HG02798 (cell line): ENCODE measurements around the gene UGT1A7.
"Not testable (repeated sequence)": the region's sequence is repeated elsewhere in the genome, so short reads cannot be mapped to it uniquely, and the experiment has no call there.

Source experiments
- ATAC-seq: cut with Tn5 transposase; IDR thresholded peaks from one replicate; pipeline ENCODE4 v1.9.1; 2021; ENCODE audit warnings: mild to moderate bottlenecking; ENCODE audit not compliant: unreplicated experiment, poor library complexity

Gene UGT1A7

GRCh38 chr2:233711312-233712008, 29.8 kb downstream of the UGT1A7 start:
- ATAC-seq, result peak; percentile 68

- ATAC-seq, result no peak
Measured at GRCh38 chr2:233712611-233713261, 31.0 kb downstream of the UGT1A7 start, which contains the start of gene UGT1A5. Gene UGT1A5 (plus strand): TSS chr2:233712907. CDS start chr2:233712992, 85 bp downstream.

- no peak for ATAC-seq
Measured at GRCh38 chr2:233713262-233713615, 31.5 kb downstream of the UGT1A7 start.

DNA sequence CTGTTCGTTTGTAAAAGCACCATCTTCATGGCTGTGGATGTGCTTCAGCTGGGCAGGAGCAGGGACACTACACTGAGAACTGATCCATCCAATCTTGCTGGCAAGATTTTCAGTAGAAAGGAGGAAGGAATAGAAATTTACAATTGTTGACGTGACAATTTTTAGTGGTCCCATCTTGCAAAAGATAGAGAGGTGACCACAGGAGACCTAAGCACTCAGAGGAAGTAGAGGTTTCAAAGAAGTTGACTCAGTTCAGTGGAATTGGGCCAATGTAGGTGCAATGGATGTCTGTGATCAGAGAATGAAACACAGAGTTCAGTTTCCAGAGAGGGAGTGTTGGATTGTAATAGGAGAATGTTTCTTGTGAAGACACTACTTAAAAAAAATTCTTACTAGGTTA, 32.4 kb downstream of the UGT1A7 start:
- no peak for ATAC-seq

DNA sequence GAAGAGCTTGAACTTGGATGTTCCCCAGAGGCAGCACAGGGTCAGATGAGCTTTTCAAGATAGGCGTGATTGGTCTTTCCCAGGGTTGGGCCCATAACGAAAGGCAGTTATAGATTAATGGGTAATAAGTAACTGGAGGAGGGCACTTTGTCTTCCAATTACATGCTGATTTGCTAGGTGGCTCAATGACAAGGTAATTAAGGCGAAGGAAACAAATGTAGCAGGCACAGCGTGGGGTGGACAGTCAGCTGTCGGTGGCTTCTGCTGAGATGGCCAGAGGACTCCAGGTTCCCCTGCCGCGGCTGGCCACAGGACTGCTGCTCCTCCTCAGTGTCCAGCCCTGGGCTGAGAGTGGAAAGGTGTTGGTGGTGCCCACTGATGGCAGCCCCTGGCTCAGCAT, 36.9 kb downstream of the UGT1A7 start, which contains the start of gene UGT1A4:
TSS of gene UGT1A4 (plus strand) at position 185 of the 400 bp plus-strand sequence. CDS start at position 270, 85 bp downstream.
- no peak for ATAC-seq

- ATAC-seq, result no peak
Measured at GRCh38 chr2:233728723-233729301, 47.1 kb downstream of the UGT1A7 start, which contains the start of gene UGT1A3. Gene UGT1A3 (plus strand): TSS chr2:233729042. CDS start chr2:233729127, 85 bp downstream.

DNA sequence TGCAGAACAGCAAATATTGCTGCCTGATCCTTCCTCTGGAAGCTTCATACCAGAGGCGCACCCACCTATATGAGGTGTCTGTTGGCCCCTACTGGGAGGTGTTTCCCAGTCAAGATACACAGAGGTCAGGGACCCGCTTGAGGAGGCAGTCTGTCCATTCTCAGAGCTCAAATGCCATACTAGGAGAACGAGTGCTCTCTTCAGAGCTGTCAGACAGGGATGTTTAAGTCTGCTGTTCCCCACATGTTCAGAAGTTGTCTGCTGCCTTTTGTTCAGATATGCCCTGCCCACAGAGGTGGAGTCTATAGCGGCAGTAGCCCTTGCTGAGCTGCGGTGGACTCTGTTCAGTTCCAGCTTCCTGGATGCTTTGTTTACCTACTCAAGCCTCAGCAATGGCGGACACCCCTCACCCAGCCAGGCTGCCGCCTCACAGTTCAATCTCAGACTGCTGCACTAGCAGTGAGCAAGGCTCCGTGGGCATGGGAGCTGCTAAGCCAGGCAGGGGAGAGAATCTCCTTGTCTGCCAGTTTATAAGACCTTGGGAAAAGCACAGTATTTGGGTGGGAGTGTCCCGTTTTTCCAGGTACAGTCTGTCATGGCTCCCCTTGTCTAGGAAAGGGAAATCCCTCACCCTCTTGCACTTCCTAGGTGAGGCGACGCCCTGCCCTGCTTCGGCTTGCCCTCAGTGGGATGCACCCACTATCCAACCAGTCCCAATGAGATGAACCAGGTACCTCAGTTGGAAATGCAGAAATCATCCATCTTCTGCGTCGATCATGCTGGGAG, 55.4 kb downstream of the UGT1A7 start:
- not testable (repeated sequence) for ATAC-seq

DNA sequence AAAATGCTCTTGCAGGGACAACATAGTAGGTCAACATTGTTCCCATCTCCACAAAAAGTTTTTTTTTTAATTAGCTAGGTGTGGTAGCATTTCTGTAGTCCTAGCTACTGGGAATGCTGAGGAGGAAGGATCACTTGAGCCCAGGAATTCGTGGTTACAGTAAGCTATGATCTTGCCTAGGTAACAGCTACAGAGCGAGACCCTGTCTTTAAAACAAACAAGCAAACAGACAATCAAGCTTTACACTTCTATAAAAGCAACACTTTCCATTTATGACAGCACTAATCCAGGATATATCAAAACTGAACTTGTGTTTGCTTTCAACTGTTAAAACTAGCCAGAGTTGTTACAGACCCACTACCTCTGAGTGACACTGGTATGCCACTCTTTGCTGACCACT, 59.2 kb downstream of the UGT1A7 start:
- no peak for ATAC-seq

DNA sequence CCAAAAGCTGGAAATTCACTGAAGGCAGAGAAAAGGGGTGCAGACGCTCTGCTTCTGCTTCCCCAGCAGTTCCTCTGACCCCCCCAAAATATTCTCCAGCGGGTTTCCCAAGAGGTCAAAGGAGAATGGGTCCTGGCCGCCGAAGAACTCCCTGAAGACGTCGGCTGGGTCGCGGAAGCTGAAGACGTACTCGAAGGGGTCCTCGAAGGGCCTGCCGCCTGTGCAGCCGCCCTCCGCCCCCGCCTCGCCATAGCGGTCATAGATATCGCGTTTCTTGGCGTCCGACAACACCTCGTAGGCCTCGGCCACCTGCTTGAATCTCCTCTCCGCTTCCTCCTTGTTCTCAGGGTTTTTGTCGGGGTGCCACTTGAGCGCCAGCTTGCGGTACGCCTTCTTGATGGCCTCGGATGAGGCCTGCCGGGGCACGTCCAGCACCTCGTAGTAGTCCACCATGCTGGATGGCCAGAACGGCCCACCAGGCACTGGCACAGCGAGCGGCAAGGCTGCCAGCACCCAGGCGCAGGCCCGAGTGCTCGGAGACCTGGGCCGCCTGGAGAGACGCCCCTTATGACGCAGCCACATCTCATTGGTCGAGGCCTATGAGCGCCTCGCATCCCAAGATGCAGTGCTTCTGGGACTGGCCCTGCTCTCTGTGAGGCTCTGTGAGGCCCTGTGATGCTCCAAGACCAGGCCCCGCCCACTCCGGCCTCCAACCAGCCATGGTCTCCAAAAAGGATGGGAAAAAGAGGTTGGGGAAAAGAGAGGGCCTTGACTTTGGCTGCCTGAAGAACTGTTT, 62.0 kb downstream of the UGT1A7 start:
- no peak for ATAC-seq

GRCh38 chr2:233745073-233745755, 63.5 kb downstream of the UGT1A7 start:
- no peak for ATAC-seq

DNA sequence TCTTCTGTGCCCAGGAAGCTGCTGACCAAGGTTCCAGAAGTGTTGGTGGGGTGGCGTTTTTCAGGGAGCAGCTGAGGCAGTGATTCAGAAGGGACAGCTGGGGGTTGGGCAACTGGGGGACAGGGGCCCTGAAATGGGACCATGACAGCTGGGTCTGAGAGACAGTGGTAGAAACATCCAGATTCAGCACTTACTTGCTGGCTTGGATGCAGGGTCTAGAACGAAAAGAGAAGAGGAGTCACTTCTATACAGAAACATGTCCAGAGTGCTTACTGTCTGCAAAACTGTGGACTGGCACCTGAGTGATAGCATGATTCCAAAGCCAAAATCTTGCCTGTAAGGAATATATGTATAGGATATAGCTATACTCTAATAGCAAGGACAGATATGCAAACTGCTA, 64.1 kb downstream of the UGT1A7 start:
- not testable (repeated sequence) for ATAC-seq

- ATAC-seq, result no peak
Measured at GRCh38 chr2:233746475-233747282, 65.0 kb downstream of the UGT1A7 start.

DNA sequence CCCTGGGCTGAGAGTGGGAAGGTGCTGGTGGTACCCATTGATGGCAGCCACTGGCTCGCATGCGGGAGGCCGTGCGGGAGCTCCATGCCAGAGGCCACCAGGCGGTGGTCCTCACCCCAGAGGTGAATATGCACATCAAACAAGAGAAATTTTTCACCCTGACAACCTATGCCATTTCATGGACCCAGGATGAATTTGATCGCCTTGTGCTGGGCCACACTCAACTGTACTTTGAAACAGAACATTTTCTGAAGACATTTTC, 65.5 kb downstream of the UGT1A7 start:
- no peak for ATAC-seq

- not testable (repeated sequence) for ATAC-seq
Measured at GRCh38 chr2:233750689-233751088, 69.0 kb downstream of the UGT1A7 start.

- not testable (repeated sequence) for ATAC-seq
Measured at GRCh38 chr2:233751212-233752009, 69.7 kb downstream of the UGT1A7 start.

DNA sequence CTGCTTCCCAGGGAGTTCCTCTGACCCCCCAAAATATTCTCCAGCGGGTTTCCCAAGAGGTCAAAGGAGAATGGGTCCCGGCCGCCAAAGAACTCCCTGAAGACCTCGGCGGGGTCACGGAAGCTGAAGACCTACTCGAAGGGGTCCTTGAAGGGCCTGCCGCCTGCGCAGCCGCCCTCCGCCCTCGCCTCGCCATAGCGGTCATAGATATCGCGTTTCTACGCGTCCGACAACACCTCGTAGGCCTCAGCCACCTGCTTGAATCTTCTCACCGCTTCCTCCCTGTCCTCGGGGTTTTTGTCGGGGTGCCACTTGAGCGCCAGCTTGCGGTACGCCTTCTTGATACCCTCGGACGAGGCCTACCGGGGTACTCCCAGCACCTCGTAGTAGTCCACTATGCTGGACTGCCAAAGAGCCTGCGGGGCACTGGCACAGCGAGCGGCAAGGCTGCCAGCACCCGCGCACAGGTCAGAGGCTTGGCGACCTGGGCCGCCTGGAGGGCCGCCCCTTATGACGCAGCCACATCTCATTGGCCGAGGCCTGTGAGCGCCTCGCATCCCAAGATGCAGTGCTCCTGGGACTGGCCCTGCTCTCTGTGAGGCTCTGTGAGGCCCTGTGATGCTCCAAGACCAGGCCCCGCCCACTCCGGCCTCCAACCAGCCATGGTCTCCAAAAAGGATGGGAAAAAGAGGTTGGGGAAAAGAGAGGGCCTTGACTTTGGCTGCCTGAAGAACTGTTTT, 73.3 kb downstream of the UGT1A7 start:
- ATAC-seq, result no peak

DNA sequence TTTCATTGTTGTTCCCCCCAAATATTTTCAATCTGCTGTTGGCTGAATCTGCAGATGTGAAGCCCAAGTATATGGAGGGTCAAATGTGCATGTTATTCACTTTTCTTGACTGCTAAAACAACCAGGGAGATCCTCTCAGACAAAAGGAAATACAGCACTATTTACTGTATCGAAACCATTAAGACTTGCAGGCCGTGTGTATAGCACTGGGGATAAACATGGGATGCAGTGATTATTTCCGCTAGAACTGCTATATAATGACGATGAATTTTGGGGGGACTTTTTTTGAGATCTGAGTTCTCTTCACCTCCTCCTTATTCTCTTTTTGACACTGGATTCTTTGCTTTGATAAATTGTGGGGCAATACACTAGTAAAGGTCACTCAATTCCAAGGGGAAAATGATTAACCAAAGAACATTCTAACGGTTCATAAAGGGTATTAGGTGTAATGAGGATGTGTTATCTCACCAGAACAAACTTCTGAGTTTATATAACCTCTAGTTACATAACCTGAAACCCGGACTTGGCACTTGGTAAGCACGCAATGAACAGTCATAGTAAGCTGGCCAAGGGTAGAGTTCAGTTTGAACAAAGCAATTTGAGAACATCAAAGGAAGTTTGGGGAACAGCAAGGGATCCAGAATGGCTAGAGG, 74.9 kb downstream of the UGT1A7 start:
- no peak for ATAC-seq
